K562 (cell line): ENCODE measurements around the gene MRM2. TPM values are rescaled to one million over a fixed set of nuclear protein-coding genes. Genes with fewer than 3 reads are reported as not detected.

Experiments used
- ATAC-seq: fragments of 200-7000 bp; cut with Tn5 transposase; 3 replicates; pipeline ENCODE4 v1.9.1; 2020; ENCODE audit warnings: moderate library complexity
- BruUV-seq: library from RNA; stranded (reverse); fragments of 400-500 nt; replicated peaks from 2 replicates; lab custom pipeline; 2021; lab: Mats Ljungman, UMichigan
- CTCF ChIA-PET: fragments of 300-600 bp; formaldehyde crosslinking; extraction: SDS; loops from one replicate; lab custom pipeline; 2021; ENCODE audit warnings: low intra/inter-chr PET ratio; lab: Yijun Ruan, JAX
- POLR2A ChIA-PET: fragments of 300-600, 350-650 bp; sonication (Branson Sonifier 250); formaldehyde crosslinking; extraction: SDS; loops from one replicate; lab custom pipeline; 2021; ENCODE audit warnings: antibody characterized with exemption, inconsistent platforms; lab: Yijun Ruan, JAX
- DNase-seq, 4 experiments: peaks; one replicate each; pipeline versions ENCODE4 v3.0.0 to v3.0.0-alpha.2; 2011 to 2018; ENCODE audit warnings: low spot score in 3 of 4, mixed read lengths in 3 of 4; ENCODE audit errors: extremely low read depth in 1 of 4
- FAIRE-seq: peaks from 2 replicates; lab custom pipeline; 2011; peaks lifted over from hg19 to GRCh38; lab: Jason Lieb, UNC
- H2AFZ ChIP-seq: 2 replicates; pipeline ENCODE4 v1.6.0; 2011; ENCODE audit warnings: low read depth, low read length, control low read depth, inconsistent platforms
- H3K27ac ChIP-seq: fragments of 200-600 bp; 3 replicates; pipeline ENCODE4 v1.8.0; 2011; ENCODE audit warnings: low read depth, mild to moderate bottlenecking, control low read depth, inconsistent platforms, low read length, moderate library complexity, mixed read lengths; ENCODE audit errors: extremely low read depth
- H3K27me3 ChIP-seq, 2 experiments: fragments of 300-600 bp in 1 of 2; 2 replicates in 1 of 2; 3 replicates in 1 of 2; pipeline versions ENCODE4 v1.6.0 to v1.8.0; 2011; ENCODE audit warnings: inconsistent platforms in 2 of 2, low read length in 2 of 2, mild to moderate bottlenecking in 1 of 2, mixed read lengths in 1 of 2, moderate library complexity in 1 of 2; ENCODE audit not compliant: control insufficient read depth in 2 of 2, insufficient read depth in 2 of 2
- H3K36me3 ChIP-seq: fragments of 300-600 bp; 3 replicates; pipeline ENCODE4 v1.8.0; 2011; ENCODE audit warnings: mild to moderate bottlenecking, low read length, inconsistent platforms; ENCODE audit not compliant: control insufficient read depth, insufficient read depth
- H3K4me1 ChIP-seq, 2 experiments: fragments of 200-600 bp in 1 of 2; replicated peaks in 1 of 2; 2 replicates in 1 of 2; 3 replicates in 1 of 2; pipeline versions ENCODE4 v1.5.1 to v1.8.0; 2011; ENCODE audit warnings: inconsistent platforms in 2 of 2, low read length in 2 of 2, mild to moderate bottlenecking in 1 of 2, mixed read lengths in 1 of 2, moderate library complexity in 1 of 2; ENCODE audit not compliant: control insufficient read depth in 2 of 2, insufficient read depth in 2 of 2
- H3K4me2 ChIP-seq: 2 replicates; pipeline ENCODE4 v1.6.1; 2011; ENCODE audit warnings: low read length, control low read depth, inconsistent platforms, mixed read lengths; ENCODE audit not compliant: insufficient read depth
- H3K4me3 ChIP-seq: fragments of 200-600 bp; sonication (generic), shearing (Covaris generic); 2 replicates; pipeline ENCODE4 v1.5.1; 2016; ENCODE audit warnings: control low read depth, inconsistent platforms
- H3K79me2 ChIP-seq: fragments of 200-600 bp; 3 replicates; pipeline ENCODE4 v1.8.0; 2011; ENCODE audit warnings: low read length, inconsistent platforms; ENCODE audit not compliant: control insufficient read depth, insufficient read depth
- H3K9ac ChIP-seq, 2 experiments: 2 replicates each; pipeline versions ENCODE4 v1.6.0 to v1.6.1; 2011; ENCODE audit warnings: low read depth in 2 of 2, low read length in 2 of 2, control low read depth in 1 of 2, inconsistent platforms in 1 of 2, mild to moderate bottlenecking in 1 of 2, mixed read lengths in 1 of 2; ENCODE audit not compliant: insufficient read depth in 1 of 2
- H3K9me1 ChIP-seq: one replicate; pipeline ENCODE4 v1.6.0; 2011; ENCODE audit warnings: inconsistent platforms, mild to moderate bottlenecking, low read length, moderate library complexity; ENCODE audit not compliant: control insufficient read depth, insufficient read depth
- H3K9me3 ChIP-seq: replicated peaks from 2 replicates; pipeline ENCODE4 v1.5.1; 2011; ENCODE audit warnings: low read depth, low read length, inconsistent platforms; ENCODE audit not compliant: control insufficient read depth, insufficient read depth
- H4K20me1 ChIP-seq: replicated peaks from 2 replicates; pipeline ENCODE4 v1.6.1; 2011; ENCODE audit warnings: low read length, inconsistent platforms, mixed read lengths; ENCODE audit not compliant: control insufficient read depth, insufficient read depth
- PHTF2 ChIP-seq: fragments of 250-450 bp; sonication (Bioruptor Pico); IDR thresholded peaks from 2 replicates; pipeline ENCODE4 v1.5.0; 2021; ENCODE audit warnings: mild to moderate bottlenecking
- ZNF263 ChIP-seq: sonication (generic); formaldehyde crosslinking; IDR thresholded peaks from 2 replicates; pipeline ENCODE4 v1.8.0; 2022; ENCODE audit warnings: mild to moderate bottlenecking, missing genetic modification reagents, borderline replicate concordance
- ZNF583 ChIP-seq: fragments of 250-450 bp; sonication (Bioruptor Pico); IDR thresholded peaks from 2 replicates; pipeline ENCODE4 v1.4.0; 2020
- WGBS: fragments of 100-300 bp; shearing (Covaris generic); methylation state at CpG from one replicate; pipeline ENCODE4 v1.1.6; 2016; ENCODE audit warnings: low coverage, mixed read lengths; ENCODE audit not compliant: insufficient coverage; ENCODE audit errors: missing lambda C conversion rate; 5-methylcytosine and 5-hydroxymethylcytosine counted together
- in situ Hi-C: fragments of 300-500 bp; cut with MboI; formaldehyde crosslinking; loops from 4 replicates; pipeline ENCODE4 v1.15.0; 2018; ENCODE audit warnings: inconsistent platforms, mixed read lengths
- intact Hi-C: fragments of 100-400 bp; cut with micrococcal nuclease; formaldehyde crosslinking; loops from 2 replicates; pipeline ENCODE4 v1.14.2; 2022
- polyA plus RNA-seq, 8 experiments: library from polyadenylated mRNA; depleted of rRNA in 4 of 8; stranded (reverse) in 5 of 8; unstranded in 3 of 8; fragments of >200 nt; fragmentation: Nextera tagmentation in 2 of 8; fragmentation: Illumina TruSeq in 1 of 8; extraction: Ambion mirVana in 2 of 8; extraction: Trizol in 1 of 8; gene quantifications; 2 replicates each; pipeline versions ENCODE4 v1.2.1 to v1.2.3, GENCODE V29; 2011 to 2014; ENCODE audit warnings: inconsistent platforms in 1 of 8, missing spikeins in 1 of 8
- total RNA-seq, 7 experiments: library from RNA; depleted of rRNA in 6 of 7; stranded (reverse); fragments of >200 nt in 6 of 7; fragmentation: Illumina TruSeq in 2 of 7; extraction: Trizol in 2 of 7; gene quantifications; 2 replicates each; pipeline versions ENCODE4 v1.2.1 to v1.2.3, GENCODE V29; 2011 to 2021; ENCODE audit warnings: low replicate concordance in 1 of 7
- TF ChIP-seq, protein P1 (sequence below): sonication (generic); formaldehyde crosslinking; IDR thresholded peaks from 2 replicates; pipeline ENCODE4 v1.8.0; 2023; ENCODE audit warnings: missing genetic modification reagents, mild to moderate bottlenecking, borderline replicate concordance

The MRM2 gene
- total and polyA plus RNA-seq, 9 of the 15 experiments (the other 6 are each of a cell fraction or from before 2014, with no cell fraction given): 32.4 to 116 (median 50.5) TPM

DNA sequence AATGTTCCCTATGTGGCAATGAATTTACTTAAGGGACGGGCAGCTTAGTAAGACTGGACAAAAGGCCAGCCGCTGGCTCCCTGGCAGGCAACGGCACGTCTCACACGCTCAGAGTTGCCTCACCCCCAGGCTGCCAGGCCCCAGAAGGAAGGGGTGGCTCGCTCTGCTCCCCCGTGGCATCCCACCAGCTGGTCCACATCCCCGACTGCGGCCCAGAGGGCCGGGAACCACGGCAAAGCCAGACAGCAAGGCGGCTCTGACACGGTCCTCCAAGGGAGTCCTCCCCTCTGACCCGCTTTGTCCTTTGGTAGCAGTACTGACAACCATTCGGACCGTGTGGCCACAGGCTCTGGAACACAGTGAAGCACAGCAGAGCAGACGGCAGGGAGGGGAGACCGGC lies 34.1 kb upstream of the MRM2 start:
- in situ Hi-C loops: no loop called here
- no peak overlapping the region for H3K4me2 ChIP-seq
- no peaks in the 10 kb centered on the region for H3K27me3 ChIP-seq
- peaks cover 0 to 15% of the 10 kb centered on the region in 2 experiments; a peak in 3 of 5 replicates for H3K4me1 ChIP-seq
- no peak overlapping the region for H3K4me3 ChIP-seq
- no peak overlapping the region for H2AFZ ChIP-seq
- H3K9me3 ChIP-seq: no peaks in the 10 kb centered on the region
- FAIRE-seq (no peak), ATAC-seq (no peak), DNase-seq (no peak)
- H4K20me1 ChIP-seq: peaks cover 15% of the 10 kb centered on the region
- no peak overlapping the region; a peak in 1 of 4 replicates for H3K9ac ChIP-seq
- WGBS: 86% methylated on average over 10 of the region's 18 CpGs
- POLR2A ChIA-PET: interaction anchor here (0.7 kb wide), 1 partner anchor 9 kb away, joined by 6 read pairs; no protein-coding TSS in a partner anchor
- BruUV-seq: no TSS peak
- CTCF ChIA-PET: no interaction called here
- no peak overlapping the region for H3K27ac ChIP-seq
- peaks cover 11% of the 10 kb centered on the region for H3K79me2 ChIP-seq
- peaks cover 41% of the 10 kb centered on the region; the same call in 2 of the 3 replicates for H3K36me3 ChIP-seq
- TF ChIP-seq, protein P1, sequence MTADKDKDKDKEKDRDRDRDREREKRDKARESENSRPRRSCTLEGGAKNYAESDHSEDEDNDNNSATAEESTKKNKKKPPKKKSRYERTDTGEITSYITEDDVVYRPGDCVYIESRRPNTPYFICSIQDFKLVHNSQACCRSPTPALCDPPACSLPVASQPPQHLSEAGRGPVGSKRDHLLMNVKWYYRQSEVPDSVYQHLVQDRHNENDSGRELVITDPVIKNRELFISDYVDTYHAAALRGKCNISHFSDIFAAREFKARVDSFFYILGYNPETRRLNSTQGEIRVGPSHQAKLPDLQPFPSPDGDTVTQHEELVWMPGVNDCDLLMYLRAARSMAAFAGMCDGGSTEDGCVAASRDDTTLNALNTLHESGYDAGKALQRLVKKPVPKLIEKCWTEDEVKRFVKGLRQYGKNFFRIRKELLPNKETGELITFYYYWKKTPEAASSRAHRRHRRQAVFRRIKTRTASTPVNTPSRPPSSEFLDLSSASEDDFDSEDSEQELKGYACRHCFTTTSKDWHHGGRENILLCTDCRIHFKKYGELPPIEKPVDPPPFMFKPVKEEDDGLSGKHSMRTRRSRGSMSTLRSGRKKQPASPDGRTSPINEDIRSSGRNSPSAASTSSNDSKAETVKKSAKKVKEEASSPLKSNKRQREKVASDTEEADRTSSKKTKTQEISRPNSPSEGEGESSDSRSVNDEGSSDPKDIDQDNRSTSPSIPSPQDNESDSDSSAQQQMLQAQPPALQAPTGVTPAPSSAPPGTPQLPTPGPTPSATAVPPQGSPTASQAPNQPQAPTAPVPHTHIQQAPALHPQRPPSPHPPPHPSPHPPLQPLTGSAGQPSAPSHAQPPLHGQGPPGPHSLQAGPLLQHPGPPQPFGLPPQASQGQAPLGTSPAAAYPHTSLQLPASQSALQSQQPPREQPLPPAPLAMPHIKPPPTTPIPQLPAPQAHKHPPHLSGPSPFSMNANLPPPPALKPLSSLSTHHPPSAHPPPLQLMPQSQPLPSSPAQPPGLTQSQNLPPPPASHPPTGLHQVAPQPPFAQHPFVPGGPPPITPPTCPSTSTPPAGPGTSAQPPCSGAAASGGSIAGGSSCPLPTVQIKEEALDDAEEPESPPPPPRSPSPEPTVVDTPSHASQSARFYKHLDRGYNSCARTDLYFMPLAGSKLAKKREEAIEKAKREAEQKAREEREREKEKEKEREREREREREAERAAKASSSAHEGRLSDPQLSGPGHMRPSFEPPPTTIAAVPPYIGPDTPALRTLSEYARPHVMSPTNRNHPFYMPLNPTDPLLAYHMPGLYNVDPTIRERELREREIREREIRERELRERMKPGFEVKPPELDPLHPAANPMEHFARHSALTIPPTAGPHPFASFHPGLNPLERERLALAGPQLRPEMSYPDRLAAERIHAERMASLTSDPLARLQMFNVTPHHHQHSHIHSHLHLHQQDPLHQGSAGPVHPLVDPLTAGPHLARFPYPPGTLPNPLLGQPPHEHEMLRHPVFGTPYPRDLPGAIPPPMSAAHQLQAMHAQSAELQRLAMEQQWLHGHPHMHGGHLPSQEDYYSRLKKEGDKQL (CRISPR knock-in tag): no peak
- TF ChIP-seq ZNF263 (peak; percentile 54; the same call in 1 of the 2 replicates), PHTF2 (CRISPR knock-in tag) (no peak), ZNF583 (CRISPR knock-in tag) (no peak)
- TF ChIP-seq, all 486 proteins: peak for 1
- intact Hi-C loops: no loop called here
- no peaks in the 10 kb centered on the region for H3K9me1 ChIP-seq
